Chondrocyte (in vitro differentiated cells): Measurements from ENCODE around the gene FAM163A. TPM values are rescaled to one million over a fixed set of nuclear protein-coding genes. Genes with fewer than 3 reads are reported as not detected.

Source experiments
- DNase-seq: peaks from one replicate; pipeline ENCODE4 v3.0.0; 2021; ENCODE audit warnings: mixed read lengths, low spot score
- H3K27ac Mint-ChIP-seq: one replicate; pipeline ENCODE4 v1.8.0; 2021; ENCODE audit warnings: mild to moderate bottlenecking, moderate library complexity, mixed read lengths; ENCODE audit not compliant: unreplicated experiment
- H3K27me3 Mint-ChIP-seq: 2 replicates; pipeline ENCODE4 v1.8.0; 2021; ENCODE audit warnings: low read depth, mixed read lengths
- H3K36me3 Mint-ChIP-seq: 2 replicates; pipeline ENCODE4 v1.8.0; 2021; ENCODE audit warnings: low read depth, mixed read lengths
- H3K4me1 Mint-ChIP-seq: 2 replicates; pipeline ENCODE4 v1.8.0; 2021; ENCODE audit warnings: low read depth, mild to moderate bottlenecking, mixed read lengths
- H3K4me3 Mint-ChIP-seq: one replicate; pipeline ENCODE4 v1.8.0; 2021; ENCODE audit warnings: mild to moderate bottlenecking, moderate library complexity, mixed read lengths; ENCODE audit not compliant: unreplicated experiment
- H3K9me3 Mint-ChIP-seq: 2 replicates; pipeline ENCODE4 v1.8.0; 2021; ENCODE audit warnings: low read depth, mixed read lengths
- total RNA-seq: library from RNA; stranded (reverse); gene quantifications from 3 replicates; pipeline ENCODE4 v1.2.1, GENCODE V29; 2021
- TF ChIP-seq, protein P1 (sequence below): fragments of 200-600 bp; sonication (generic); IDR thresholded peaks from 2 replicates; pipeline ENCODE4 v1.5.0; 2021; ENCODE audit warnings: antibody characterized with exemption, mild to moderate bottlenecking, moderate library complexity

The FAM163A gene
- total RNA-seq, 1 donor from 2014 or later = not detected

DNA sequence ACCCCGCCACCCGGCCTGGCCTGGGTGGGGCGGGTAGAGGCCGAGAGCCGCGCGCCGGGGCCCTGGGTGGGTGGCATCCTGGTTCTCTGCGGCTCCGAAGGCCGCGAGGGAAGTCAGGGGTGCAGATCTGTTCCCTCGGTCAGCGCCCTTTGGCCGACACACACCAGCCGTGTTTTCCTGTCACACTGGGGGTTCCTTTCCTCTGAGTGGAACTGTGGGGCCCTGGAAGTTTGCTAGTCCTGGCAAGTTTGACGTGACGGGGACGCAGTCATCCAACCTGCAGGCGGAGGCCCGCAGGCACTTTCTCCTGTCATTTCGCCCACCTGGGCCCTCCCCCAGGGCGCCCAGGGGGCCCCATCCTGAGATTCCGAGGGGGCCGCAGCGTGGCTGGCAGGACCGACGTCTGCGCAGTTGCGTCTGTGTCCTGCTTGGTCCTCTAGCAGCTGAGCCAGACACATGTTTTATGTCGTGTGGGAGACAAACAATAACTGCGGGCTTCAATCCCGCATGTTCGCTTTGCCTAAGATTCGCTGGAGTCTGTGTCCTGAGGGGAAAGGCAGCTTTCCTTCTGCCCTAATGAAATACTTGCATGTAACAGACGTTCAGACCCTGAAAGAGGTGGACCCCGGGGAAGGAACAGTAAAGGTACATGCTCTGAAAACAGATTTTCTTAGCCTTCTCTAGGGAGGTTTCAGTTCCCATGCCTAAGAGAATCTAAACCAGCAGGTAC lies 1.5 kb downstream of the FAM163A start:
- peaks cover 74% of the 10 kb centered on the region for H3K27me3 Mint-ChIP-seq
- TF ChIP-seq, protein P1, sequence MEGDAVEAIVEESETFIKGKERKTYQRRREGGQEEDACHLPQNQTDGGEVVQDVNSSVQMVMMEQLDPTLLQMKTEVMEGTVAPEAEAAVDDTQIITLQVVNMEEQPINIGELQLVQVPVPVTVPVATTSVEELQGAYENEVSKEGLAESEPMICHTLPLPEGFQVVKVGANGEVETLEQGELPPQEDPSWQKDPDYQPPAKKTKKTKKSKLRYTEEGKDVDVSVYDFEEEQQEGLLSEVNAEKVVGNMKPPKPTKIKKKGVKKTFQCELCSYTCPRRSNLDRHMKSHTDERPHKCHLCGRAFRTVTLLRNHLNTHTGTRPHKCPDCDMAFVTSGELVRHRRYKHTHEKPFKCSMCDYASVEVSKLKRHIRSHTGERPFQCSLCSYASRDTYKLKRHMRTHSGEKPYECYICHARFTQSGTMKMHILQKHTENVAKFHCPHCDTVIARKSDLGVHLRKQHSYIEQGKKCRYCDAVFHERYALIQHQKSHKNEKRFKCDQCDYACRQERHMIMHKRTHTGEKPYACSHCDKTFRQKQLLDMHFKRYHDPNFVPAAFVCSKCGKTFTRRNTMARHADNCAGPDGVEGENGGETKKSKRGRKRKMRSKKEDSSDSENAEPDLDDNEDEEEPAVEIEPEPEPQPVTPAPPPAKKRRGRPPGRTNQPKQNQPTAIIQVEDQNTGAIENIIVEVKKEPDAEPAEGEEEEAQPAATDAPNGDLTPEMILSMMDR = no peak
- H3K36me3 Mint-ChIP-seq = peaks cover 5% of the 10 kb centered on the region
- H3K27ac Mint-ChIP-seq = no peak overlapping the region
- DNase-seq = no peak
- H3K9me3 Mint-ChIP-seq = peaks cover 17% of the 10 kb centered on the region
- H3K4me3 Mint-ChIP-seq = no peak overlapping the region
- peaks cover 6% of the 10 kb centered on the region for H3K4me1 Mint-ChIP-seq

DNA sequence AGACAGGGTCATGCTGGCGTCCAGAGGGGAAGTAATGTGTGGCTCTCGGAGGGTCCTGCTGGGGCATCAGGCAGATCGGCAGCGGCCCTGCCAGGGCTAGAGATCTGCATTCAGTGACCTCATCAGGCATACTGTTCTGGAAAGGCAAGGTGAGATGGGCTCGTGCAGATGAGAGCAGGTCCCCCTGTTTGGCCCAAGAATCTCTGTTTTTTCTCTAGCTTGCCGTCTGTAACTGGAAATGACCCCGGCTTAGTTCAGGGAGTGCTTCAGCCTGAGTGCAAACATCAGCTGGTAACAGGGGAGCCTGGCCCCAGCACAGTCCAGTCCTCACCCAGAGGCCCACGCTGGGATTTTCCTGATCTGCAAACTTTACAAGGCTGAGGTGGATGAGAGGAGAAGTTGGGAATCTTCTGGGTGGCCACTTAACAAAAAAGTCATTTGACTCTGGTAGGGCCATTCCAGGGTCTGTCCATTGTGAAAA lies 2.1 kb downstream of the FAM163A start:
- H3K27ac Mint-ChIP-seq = no peak overlapping the region
- H3K9me3 Mint-ChIP-seq = peaks cover 17% of the 10 kb centered on the region
- peaks cover 74% of the 10 kb centered on the region for H3K27me3 Mint-ChIP-seq
- no peak overlapping the region for H3K4me3 Mint-ChIP-seq
- H3K36me3 Mint-ChIP-seq = peaks cover 5% of the 10 kb centered on the region
- H3K4me1 Mint-ChIP-seq = peaks cover 6% of the 10 kb centered on the region
- TF ChIP-seq, protein P1 = no peak
- DNase-seq = no peak

DNA sequence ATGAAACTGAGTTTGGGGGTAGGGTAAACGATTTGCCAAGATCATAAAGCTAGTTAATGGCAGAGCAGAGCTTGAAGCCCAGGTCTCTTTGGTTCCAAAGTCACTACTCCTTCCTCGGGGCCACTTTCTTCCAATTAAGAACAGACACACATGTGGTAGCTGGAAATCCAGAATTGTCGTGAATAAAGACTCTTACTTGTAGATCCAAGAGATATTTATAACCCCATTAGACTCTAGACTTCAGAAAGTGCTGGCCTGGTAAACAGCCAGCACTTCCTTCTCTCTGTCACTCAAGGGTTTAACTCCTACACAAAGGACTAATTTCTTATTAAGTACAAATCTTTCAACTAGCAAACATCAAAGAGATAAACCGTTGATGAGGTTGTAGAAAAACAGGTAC lies 2.7 kb downstream of the FAM163A start:
- DNase-seq = no peak
- peaks cover 74% of the 10 kb centered on the region for H3K27me3 Mint-ChIP-seq
- peaks cover 4% of the 10 kb centered on the region for H3K36me3 Mint-ChIP-seq
- H3K9me3 Mint-ChIP-seq = peaks cover 14% of the 10 kb centered on the region
- TF ChIP-seq, protein P1 = no peak
- no peak overlapping the region for H3K27ac Mint-ChIP-seq
- no peak overlapping the region for H3K4me3 Mint-ChIP-seq
- H3K4me1 Mint-ChIP-seq = peaks cover 6% of the 10 kb centered on the region

DNA sequence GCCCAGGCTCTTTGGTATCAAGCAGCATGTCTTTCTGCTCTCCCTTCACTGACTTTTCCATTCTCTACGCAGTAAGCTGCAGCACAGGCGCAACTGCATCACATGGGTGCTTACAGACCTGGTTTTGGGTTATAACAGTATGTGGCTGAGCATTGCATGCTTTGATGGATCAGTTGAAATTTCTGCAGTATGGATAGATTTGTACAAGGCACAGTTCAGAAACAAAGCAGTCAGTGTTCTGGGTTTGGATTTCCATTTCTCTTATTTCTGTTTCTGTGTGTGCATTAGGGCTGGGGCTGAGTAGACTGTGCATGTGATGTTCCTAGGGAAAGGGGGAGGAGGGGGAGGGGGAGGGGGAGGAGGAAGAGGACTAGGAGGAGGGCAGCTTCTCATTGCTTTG lies 4.5 kb downstream of the FAM163A start:
- Mint-ChIP-seq H3K9me3 (peaks cover 17% of the 10 kb centered on the region), H3K36me3 (peaks cover 2% of the 10 kb centered on the region), H3K4me1 (peaks cover 4% of the 10 kb centered on the region), H3K4me3 (no peak overlapping the region), H3K27me3 (peaks cover 64% of the 10 kb centered on the region), H3K27ac (no peak overlapping the region)
- TF ChIP-seq, protein P1 = no peak
- no peak for DNase-seq

DNA sequence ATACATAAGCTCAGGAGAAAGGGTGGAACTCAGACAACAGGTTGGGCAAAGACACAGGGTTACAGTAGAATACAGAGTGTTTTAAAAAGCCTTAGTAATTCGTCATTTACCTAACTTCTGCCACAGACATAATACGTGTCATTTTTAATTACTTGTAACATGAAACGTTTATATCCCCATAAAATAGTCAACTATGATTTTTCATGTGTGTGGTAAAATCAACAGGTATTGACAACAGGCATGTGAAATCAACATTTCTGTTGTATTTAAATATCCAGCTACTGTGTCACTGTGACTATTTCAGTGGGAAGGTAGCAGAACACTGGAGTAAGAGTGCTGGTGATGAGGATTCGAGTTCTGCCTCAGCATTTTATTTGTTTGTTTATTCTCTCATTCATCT lies 5.7 kb downstream of the FAM163A start:
- Mint-ChIP-seq H3K4me3 (no peak overlapping the region), H3K9me3 (peaks cover 17% of the 10 kb centered on the region), H3K27ac (no peak overlapping the region), H3K27me3 (peaks cover 60% of the 10 kb centered on the region), H3K4me1 (peaks cover 4% of the 10 kb centered on the region), H3K36me3 (peaks cover 2% of the 10 kb centered on the region)
- DNase-seq = no peak
- TF ChIP-seq, protein P1 = no peak
